Loucy (cell line): ENCODE measurements around the gene CYP19A1.
A peak's percentile ranks its signal among the peaks of the same experiment; 100 is the strongest.

Experiments used
- EZH2phosphoT487 ChIP-seq: fragments of 200-600 bp; IDR thresholded peaks from 2 replicates; pipeline ENCODE4 v1.6.1; 2018; ENCODE audit warnings: antibody characterized with exemption, mild to moderate bottlenecking, moderate library complexity, borderline replicate concordance
- TF ChIP-seq, protein P1 (sequence below): fragments of 200-600 bp; sonication (generic); conservative IDR thresholded peaks from 2 replicates; pipeline ENCODE4 v1.5.1; 2014; ENCODE audit warnings: mild to moderate bottlenecking, antibody characterized with exemption, low read length

DNA sequence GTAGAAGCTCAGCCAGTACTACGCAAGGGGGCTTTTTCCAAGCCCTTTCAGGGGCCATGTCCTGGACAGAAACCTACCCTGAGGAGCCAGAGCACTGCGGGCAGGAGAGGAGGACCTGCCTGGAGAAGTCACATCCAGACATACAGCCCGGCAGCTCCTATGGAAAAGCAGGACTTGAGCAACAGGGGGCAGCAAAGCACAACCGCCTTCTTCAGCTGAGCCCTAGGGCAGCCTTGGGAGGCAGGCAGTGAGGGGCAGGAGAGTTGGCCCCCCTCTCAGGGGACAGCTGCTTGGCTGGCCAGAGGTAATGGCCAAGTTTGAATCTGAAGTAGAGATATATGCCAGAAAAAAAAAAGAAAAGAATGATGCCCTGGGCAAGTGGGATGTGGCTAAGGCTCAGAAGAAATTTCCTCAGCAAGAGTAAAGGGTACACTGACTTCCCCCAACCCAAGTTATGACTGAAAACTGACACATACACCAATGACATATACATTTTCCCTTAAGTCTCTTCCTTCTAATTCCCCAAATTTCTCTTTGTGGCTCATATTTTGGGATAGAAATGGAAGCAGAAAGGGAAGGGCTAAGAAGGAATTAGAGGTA lies 56.9 kb downstream of the CYP19A1 start:
- TF ChIP-seq, protein P1, sequence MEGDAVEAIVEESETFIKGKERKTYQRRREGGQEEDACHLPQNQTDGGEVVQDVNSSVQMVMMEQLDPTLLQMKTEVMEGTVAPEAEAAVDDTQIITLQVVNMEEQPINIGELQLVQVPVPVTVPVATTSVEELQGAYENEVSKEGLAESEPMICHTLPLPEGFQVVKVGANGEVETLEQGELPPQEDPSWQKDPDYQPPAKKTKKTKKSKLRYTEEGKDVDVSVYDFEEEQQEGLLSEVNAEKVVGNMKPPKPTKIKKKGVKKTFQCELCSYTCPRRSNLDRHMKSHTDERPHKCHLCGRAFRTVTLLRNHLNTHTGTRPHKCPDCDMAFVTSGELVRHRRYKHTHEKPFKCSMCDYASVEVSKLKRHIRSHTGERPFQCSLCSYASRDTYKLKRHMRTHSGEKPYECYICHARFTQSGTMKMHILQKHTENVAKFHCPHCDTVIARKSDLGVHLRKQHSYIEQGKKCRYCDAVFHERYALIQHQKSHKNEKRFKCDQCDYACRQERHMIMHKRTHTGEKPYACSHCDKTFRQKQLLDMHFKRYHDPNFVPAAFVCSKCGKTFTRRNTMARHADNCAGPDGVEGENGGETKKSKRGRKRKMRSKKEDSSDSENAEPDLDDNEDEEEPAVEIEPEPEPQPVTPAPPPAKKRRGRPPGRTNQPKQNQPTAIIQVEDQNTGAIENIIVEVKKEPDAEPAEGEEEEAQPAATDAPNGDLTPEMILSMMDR, result peak; percentile 80
- no peak for TF ChIP-seq EZH2phosphoT487
